ENCODE measurements around the gene DGCR2. TPM values are rescaled to one million over a fixed set of nuclear protein-coding genes. Genes with fewer than 3 reads are reported as not detected.
"Not testable (repeated sequence)": the region's sequence is repeated elsewhere in the genome, so short reads cannot be mapped to it uniquely, and the experiment has no call there.

Gene DGCR2
- total and polyA plus RNA-seq, 2 experiments from 2014 or later, result 65.8 to 82.1 TPM

DNA sequence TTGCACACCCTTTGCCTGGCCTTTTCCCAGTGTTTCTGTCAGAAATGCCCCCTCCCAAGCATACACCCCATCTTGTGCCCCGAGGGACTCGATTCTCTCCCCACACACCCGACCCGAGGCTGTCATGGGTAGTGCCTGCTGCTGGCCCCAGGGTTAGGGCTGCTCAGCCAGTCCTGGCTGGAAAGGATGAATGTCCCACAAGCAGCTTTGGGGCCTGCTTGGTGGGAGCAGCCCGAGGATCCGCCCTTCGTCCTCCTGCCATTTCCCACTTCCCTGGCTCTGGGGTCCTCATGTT lies 131.1 kb downstream of the DGCR2 start:
- Histone ChIP-seq H3K9me3 (ENCODE audit: low read depth) (no peaks in the 10 kb centered on the region), H3K4me1 (ENCODE audit: low read depth) (no peaks in the 10 kb centered on the region), H3K27ac (no peak overlapping the region), H3K27me3 (no peaks in the 10 kb centered on the region), H3K36me3 (no peaks in the 10 kb centered on the region), H3K4me3 (no peak overlapping the region)
- no peak for DNase-seq (ENCODE audit: low read depth in 1 of 2, low spot score in 1 of 2)
- TF ChIP-seq, protein P1, sequence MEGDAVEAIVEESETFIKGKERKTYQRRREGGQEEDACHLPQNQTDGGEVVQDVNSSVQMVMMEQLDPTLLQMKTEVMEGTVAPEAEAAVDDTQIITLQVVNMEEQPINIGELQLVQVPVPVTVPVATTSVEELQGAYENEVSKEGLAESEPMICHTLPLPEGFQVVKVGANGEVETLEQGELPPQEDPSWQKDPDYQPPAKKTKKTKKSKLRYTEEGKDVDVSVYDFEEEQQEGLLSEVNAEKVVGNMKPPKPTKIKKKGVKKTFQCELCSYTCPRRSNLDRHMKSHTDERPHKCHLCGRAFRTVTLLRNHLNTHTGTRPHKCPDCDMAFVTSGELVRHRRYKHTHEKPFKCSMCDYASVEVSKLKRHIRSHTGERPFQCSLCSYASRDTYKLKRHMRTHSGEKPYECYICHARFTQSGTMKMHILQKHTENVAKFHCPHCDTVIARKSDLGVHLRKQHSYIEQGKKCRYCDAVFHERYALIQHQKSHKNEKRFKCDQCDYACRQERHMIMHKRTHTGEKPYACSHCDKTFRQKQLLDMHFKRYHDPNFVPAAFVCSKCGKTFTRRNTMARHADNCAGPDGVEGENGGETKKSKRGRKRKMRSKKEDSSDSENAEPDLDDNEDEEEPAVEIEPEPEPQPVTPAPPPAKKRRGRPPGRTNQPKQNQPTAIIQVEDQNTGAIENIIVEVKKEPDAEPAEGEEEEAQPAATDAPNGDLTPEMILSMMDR (IDR thresholded peaks at IDR 0.05; ENCODE audit: low read depth, low read length), result no peak

DNA sequence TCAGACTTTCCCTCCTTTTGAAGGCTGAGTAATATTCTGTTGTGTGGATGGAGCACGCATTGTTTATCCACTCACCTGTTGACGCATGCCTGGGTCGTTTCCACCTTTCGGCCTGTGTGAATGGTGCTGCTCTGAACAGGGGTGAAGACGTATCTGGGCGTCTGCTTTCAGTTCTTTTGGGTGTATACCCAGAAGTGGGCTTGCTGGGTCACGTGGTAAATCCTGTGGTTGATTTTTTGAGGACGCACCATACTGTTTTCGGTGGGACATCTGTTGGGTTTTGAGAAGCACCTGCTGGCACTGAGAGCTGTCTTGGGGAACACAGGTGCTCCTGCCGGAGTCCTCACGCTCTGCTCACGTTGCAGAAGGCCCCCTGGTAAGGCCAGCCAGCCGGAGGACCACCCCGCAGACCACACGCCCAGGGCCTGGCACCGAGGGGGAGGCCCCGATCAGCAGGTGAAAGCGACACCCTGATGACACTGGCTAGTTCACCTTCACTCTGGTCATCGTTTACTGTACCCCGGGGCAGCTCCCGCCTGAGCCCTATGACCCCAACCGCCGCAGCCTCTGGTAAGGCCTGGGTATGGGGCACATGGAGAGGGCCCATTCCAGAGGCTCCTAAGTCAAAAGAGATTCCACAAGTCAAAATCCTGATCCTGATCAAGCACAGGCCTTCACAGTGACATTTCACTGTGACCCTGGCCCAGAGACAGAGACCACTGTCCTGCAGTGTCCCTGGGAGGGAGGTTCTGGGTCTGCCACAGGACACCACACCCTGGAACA lies 131.7 kb downstream of the DGCR2 start:
- Histone ChIP-seq H3K27ac (no peak overlapping the region), H3K4me1 (ENCODE audit: low read depth) (no peaks in the 10 kb centered on the region), H3K36me3 (no peaks in the 10 kb centered on the region), H3K4me3 (no peak overlapping the region), H3K9me3 (ENCODE audit: low read depth) (no peaks in the 10 kb centered on the region), H3K27me3 (no peaks in the 10 kb centered on the region)
- no peak for DNase-seq (ENCODE audit: low read depth in 1 of 2, low spot score in 1 of 2)
- TF ChIP-seq, protein P1 (IDR thresholded peaks at IDR 0.05; ENCODE audit: low read depth, low read length), result no peak

DNA sequence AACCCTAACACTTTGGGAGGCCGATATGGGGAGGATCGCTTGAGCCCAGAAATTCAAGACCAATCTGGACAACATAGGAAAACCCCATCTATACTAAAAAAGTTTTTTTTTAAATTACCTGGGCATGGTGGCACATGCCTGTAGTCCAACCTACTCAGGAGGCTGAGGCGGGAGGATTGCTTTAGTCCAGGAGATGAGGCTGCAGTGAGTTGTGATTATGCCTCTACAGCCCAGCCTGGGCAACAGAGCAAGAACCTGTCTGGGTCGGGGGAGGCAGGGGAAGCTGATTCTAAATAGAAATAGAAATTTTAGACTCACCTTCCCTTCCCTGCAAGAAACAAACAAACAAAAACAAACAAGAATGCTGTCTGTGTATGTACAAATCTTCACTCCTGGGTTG lies 133.3 kb downstream of the DGCR2 start:
- Histone ChIP-seq H3K27ac (no peak overlapping the region), H3K4me1 (ENCODE audit: low read depth) (no peaks in the 10 kb centered on the region), H3K36me3 (no peaks in the 10 kb centered on the region), H3K9me3 (ENCODE audit: low read depth) (no peaks in the 10 kb centered on the region), H3K4me3 (no peak overlapping the region), H3K27me3 (no peaks in the 10 kb centered on the region)
- DNase-seq (ENCODE audit: low read depth in 1 of 2, low spot score in 1 of 2), result no peak
- TF ChIP-seq, protein P1 (IDR thresholded peaks at IDR 0.05; ENCODE audit: low read depth, low read length), result no peak

DNA sequence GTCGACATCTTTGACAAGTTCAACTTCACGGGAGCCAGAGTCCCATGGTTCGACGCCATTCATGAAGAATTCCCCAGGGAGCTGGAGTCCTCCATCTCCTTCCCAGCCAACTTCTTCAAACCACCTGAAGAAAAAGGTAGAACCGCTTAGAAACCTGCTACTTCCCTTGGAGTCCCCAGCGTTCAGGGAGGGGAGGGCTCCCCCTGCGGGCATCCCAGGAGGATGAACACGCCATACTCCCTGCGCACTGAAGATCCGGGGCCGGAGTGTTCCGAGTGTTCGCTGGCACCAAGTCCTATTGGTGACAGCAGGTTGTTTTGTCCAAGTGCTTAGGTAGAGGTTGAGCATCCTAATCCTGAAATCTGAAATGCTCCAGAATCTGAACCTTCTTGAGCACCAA lies 134.4 kb downstream of the DGCR2 start:
- peak; percentile 6 to 35 for DNase-seq (ENCODE audit: low read depth in 1 of 2, low spot score in 1 of 2)
- no peaks in the 10 kb centered on the region for H3K9me3 ChIP-seq (ENCODE audit: low read depth)

DNA sequence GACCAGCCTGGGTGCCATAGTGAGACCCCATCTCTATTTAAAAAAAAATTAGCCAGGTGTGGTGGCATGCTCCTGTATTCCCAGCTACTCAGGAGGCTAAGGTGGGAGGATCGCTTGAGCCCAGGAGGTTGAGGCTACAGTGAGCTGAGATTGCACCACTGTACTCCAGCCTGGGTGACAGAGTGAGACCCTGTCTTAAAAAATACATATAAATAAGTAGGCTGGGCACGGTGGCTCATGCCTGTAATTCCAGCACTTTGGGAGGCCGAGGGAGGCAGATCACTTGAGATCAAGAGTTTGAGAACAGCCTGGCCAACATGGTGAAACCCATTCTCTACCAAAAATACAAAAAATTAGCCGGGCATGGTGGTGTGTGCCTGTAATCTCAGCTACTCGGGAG lies 135.1 kb downstream of the DGCR2 start:
- H3K27me3 ChIP-seq, result not testable (repeated sequence)

More for the DNA sequence above, 134.4 kb downstream of the DGCR2 start:
- no peak overlapping the region for H3K27ac ChIP-seq
- no peaks in the 10 kb centered on the region for H3K4me1 ChIP-seq (ENCODE audit: low read depth)
- H3K36me3 ChIP-seq, result no peaks in the 10 kb centered on the region
- TF ChIP-seq, protein P1 (IDR thresholded peaks at IDR 0.05; ENCODE audit: low read depth, low read length), result peak; percentile 51
- no peaks in the 10 kb centered on the region for H3K27me3 ChIP-seq
- no peak overlapping the region for H3K4me3 ChIP-seq

More for the DNA sequence above, 135.1 kb downstream of the DGCR2 start:
- not testable (repeated sequence) for H3K4me3 ChIP-seq; H3K36me3 ChIP-seq; H3K27ac ChIP-seq; DNase-seq (ENCODE audit: low read depth in 1 of 2, low spot score in 1 of 2); H3K4me1 ChIP-seq (ENCODE audit: low read depth); H3K9me3 ChIP-seq (ENCODE audit: low read depth)

Other genes starting within 250 kb of the DGCR2 start
- 22.3 and 26.2 TPM in 2 replicates for gene DGCR6, start 216.1 kb downstream of the DGCR2 start, total RNA-seq
- 41.4 and 44.8 TPM in 2 replicates for gene DGCR6, start 216.1 kb downstream of the DGCR2 start, polyA plus RNA-seq
- 2.1 and 7.1 TPM in 2 replicates for gene PRODH, start 186.1 kb downstream of the DGCR2 start, total RNA-seq
- 3.4 and 5.1 TPM in 2 replicates for gene PRODH, start 186.1 kb downstream of the DGCR2 start, polyA plus RNA-seq
- not detected in 2 replicates for gene TSSK2, start 8.9 kb upstream of the DGCR2 start, total RNA-seq
- gene TSSK2, start 8.9 kb upstream of the DGCR2 start, polyA plus RNA-seq, result not detected in 2 replicates
- gene ESS2, start 22.2 kb upstream of the DGCR2 start, total RNA-seq, result 23.5 and 26.2 TPM in 2 replicates
- gene ESS2, start 22.2 kb upstream of the DGCR2 start, polyA plus RNA-seq, result 9.3 and 13.2 TPM in 2 replicates
- gene GSC2, start 27.9 kb upstream of the DGCR2 start, total RNA-seq, result not detected in 2 replicates
- gene GSC2, start 27.9 kb upstream of the DGCR2 start, polyA plus RNA-seq, result not detected in 2 replicates
- 140 and 196 TPM in 2 replicates for gene SLC25A1, start 56.3 kb upstream of the DGCR2 start, total RNA-seq
- gene SLC25A1, start 56.3 kb upstream of the DGCR2 start, polyA plus RNA-seq, result 192 and 238 TPM in 2 replicates
- gene CLTCL1, start 169.3 kb upstream of the DGCR2 start, total RNA-seq, result 7.2 and 12.2 TPM in 2 replicates
- 3.9 and 7.5 TPM in 2 replicates for gene CLTCL1, start 169.3 kb upstream of the DGCR2 start, polyA plus RNA-seq

Measured in cardiac muscle cell (in vitro differentiated cells and primary cell).